ENCODE data around the gene ACAD9. TPM values are rescaled to one million over a fixed set of nuclear protein-coding genes. Genes with fewer than 3 reads are reported as not detected.

The ACAD9 gene
- total and polyA plus RNA-seq, 9 of the 15 experiments (the other 6 are each of a cell fraction or from before 2014, with no cell fraction given) = 10.2 to 32.6 (median 22.8) TPM

GRCh38 chr3:128844502-128844901 is 34.9 kb upstream of the ACAD9 start:
- Histone ChIP-seq H3K4me2 (ENCODE audit: insufficient read depth, low read length) (no peak overlapping the region), H3K27me3 (ENCODE audit: control insufficient read depth in 2 of 2, insufficient read depth in 2 of 2, low read length in 2 of 2) (no peaks in the 10 kb centered on the region), H3K36me3 (ENCODE audit: control insufficient read depth, insufficient read depth, low read length) (no peaks in the 10 kb centered on the region), H3K9me1 (ENCODE audit: control insufficient read depth, insufficient read depth, low read length) (no peaks in the 10 kb centered on the region), H3K9me3 (replicated peaks; ENCODE audit: control insufficient read depth, insufficient read depth, low read depth, low read length) (no peaks in the 10 kb centered on the region), H3K4me1 (replicated peaks in 1 of 2; ENCODE audit: control insufficient read depth in 2 of 2, insufficient read depth in 2 of 2, low read length in 2 of 2) (peaks cover 13 to 39% of the 10 kb centered on the region in 2 experiments; a peak in 4 of 5 replicates), H2AFZ (ENCODE audit: low read depth, low read length) (no peak overlapping the region), H4K20me1 (replicated peaks; ENCODE audit: control insufficient read depth, insufficient read depth, low read length) (no peaks in the 10 kb centered on the region), H3K27ac (ENCODE audit: extremely low read depth, low read depth, low read length) (no peak overlapping the region), H3K4me3 (no peak overlapping the region), H3K9ac (ENCODE audit: insufficient read depth in 1 of 2, low read depth in 2 of 2, low read length in 2 of 2) (no peak overlapping the region; a peak in 1 of 4 replicates), H3K79me2 (ENCODE audit: control insufficient read depth, insufficient read depth, low read length) (no peaks in the 10 kb centered on the region)
- ATAC-seq (no peak), DNase-seq (ENCODE audit: extremely low read depth in 1 of 4, low spot score in 3 of 4) (no peak), FAIRE-seq (no peak)
- in situ Hi-C loops (cut with MboI) = no loop called here
- TF ChIP-seq UBTF (IDR thresholded peaks at IDR 0.05; ENCODE audit: borderline replicate concordance in 1 of 2, low read depth in 2 of 2, low read length in 2 of 2) (no peak), XRCC4 (IDR thresholded peaks at IDR 0.05; ENCODE audit: extremely low read depth, insufficient read depth, insufficient read length) (no peak), ZNF224 (CRISPR knock-in tag; IDR thresholded peaks at IDR 0.05) (no peak), KLF1 (tag; IDR thresholded peaks at IDR 0.05) (no peak), CCAR2 (IDR thresholded peaks at IDR 0.05; ENCODE audit: low read depth, low read length) (no peak), CAMTA2 (CRISPR knock-in tag; conservative IDR thresholded peaks at IDR 0.05) (no peak), ZBTB1 (CRISPR knock-in tag; IDR thresholded peaks at IDR 0.05; ENCODE audit: borderline replicate concordance, low read depth) (no peak), NCOA2 (IDR thresholded peaks at IDR 0.05; ENCODE audit: partially characterized antibody in 2 of 2) (no peak), IFI16 (CRISPR knock-in tag; IDR thresholded peaks at IDR 0.05) (no peak), GTF2F1 (IDR thresholded peaks at IDR 0.05; ENCODE audit: low read depth, low read length) (no peak)
- intact Hi-C loops (cut with micrococcal nuclease) = no loop called here
- BruUV-seq (replicated peaks) = no TSS peak
- POLR2A ChIA-PET = interaction anchor here (0.6 kb wide), 1 partner anchor 793 kb away, joined by 3 read pairs; no protein-coding TSS in a partner anchor
- CTCF ChIA-PET (ENCODE audit: low intra/inter-chr PET ratio) = no interaction called here
- 78% methylated on average over 3 of the region's 6 CpGs for WGBS (ENCODE audit: insufficient coverage, low coverage, missing lambda C conversion rate)
